Measurements from ENCODE around the gene C10orf90.

C10orf90 gene, protein sequence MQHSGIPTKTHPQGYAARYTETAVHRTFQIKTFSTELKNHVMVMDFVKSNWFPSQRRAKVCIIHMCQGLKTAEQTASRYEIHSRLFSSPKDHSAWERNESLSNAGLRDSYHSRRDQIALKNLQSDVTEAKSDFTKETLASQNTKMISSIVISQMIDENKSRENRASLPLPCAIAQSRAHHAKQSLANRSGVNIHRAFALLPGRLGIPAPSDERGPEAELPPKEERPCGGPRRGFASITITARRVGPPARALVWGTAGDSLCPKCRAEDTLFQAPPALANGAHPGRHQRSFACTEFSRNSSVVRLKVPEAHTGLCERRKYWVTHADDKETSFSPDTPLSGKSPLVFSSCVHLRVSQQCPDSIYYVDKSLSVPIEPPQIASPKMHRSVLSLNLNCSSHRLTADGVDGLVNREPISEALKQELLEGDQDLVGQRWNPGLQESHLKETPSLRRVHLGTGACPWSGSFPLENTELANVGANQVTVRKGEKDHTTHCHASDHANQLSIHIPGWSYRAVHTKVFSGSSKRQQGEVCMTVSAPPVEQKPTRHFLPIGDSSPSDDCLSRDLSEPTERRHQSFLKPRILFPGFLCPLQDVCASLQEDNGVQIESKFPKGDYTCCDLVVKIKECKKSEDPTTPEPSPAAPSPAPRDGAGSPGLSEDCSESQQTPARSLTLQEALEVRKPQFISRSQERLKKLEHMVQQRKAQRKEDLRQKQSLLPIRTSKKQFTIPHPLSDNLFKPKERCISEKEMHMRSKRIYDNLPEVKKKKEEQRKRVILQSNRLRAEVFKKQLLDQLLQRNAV

DNA sequence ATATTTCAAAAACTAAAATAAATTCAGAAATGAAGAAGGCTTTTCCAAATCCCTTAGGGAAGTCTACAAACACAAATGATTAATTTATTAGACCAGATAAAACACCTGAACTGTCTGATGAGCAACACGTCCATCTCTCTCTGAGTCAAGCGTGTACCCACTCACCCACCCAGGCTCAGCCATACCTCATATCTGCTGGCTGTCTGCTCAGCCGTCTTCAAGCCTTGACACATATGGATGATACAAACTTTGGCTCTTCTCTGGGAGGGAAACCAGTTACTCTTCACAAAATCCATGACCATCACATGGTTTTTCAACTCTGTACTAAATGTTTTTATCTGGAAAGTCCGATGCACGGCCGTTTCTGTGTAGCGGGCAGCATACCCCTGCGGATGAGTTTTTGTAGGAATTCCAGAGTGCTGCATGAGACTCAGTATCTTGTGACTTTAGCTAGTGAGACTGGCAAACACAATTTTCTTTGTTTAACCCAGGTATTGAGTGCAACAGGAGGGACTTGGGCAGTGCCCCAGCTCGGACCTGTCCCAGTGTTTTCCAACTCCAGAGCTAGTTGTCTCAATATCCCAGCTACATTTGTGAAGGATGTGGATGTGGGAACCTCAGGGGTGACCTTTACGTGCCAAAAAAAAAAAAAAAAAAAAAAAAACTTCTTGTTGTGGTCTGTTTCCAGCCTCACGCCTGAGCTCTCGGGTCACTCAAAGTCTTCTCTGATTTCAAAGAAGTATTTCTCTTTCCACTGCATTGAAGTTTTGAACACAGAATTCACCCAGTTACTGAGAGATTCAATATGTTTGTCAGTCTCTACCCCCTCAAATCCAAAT, at the start of gene C10orf90:
Gene C10orf90, minus strand, starts transcription at position 638 of the 839 bp plus-strand sequence. Its CDS starts 213 bp downstream, at position 425.
- DNase-seq (ENCODE audit: low spot score): no peak

DNA sequence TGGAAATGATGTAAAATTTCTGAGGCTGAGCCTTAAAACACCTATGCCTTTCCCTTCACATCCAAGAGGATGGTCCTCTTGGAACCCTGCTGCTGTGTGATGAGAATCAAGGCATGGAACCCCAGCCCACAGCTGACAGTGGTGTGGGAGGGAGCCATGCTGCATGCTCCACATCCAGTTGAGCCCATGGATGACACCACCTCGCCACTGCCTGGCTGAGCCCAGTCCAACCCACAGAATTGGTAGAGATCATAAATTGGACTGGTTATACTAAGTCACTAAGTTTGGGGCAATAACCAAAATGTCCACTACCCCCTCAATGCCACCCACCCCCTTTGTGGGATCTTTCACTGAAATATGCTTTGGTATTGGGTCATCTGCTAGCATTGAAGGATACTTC, 45.9 kb upstream of the C10orf90 start:
- no peak for DNase-seq (ENCODE audit: low spot score)

DNA sequence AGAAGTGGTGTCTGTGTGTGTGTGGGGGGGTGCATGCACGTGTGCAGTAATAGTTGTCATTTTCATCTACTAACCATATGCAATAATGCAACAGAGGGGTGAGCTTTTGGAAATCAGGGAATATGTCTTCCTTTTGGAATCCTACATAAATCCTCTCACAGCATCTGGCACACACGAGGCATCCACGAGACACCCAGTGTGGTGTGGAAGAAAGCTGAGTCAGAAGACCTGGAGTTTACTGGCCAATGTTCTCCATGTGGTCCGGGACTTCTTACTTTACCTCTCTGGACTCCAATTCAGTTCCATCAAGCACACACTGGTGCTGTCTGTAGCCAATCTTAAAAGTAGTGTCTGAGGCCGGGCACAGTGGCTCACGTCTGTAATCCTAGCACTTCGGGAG, 43.1 kb upstream of the C10orf90 start:
- DNase-seq (ENCODE audit: low spot score): no peak

DNA sequence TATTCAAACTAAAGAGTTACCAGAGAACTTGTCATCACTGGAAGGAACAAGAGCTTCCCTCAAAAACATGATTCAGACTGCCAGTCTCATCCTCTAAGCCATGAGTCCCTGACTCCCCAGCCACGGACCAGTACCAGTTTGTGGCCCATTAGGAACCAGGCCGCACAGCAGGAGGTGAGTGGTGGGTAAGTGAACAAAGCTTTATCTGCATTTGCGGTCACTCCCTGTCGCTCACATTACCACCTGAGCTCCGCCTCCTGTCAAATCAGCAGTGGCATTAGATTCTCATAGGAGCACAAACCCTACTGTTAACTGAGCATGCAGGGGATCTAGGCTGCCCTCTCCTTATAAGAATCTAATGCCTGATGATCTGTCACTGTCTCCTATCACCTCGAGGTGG, 42.2 kb upstream of the C10orf90 start:
- no peak for DNase-seq (ENCODE audit: low spot score)

DNA sequence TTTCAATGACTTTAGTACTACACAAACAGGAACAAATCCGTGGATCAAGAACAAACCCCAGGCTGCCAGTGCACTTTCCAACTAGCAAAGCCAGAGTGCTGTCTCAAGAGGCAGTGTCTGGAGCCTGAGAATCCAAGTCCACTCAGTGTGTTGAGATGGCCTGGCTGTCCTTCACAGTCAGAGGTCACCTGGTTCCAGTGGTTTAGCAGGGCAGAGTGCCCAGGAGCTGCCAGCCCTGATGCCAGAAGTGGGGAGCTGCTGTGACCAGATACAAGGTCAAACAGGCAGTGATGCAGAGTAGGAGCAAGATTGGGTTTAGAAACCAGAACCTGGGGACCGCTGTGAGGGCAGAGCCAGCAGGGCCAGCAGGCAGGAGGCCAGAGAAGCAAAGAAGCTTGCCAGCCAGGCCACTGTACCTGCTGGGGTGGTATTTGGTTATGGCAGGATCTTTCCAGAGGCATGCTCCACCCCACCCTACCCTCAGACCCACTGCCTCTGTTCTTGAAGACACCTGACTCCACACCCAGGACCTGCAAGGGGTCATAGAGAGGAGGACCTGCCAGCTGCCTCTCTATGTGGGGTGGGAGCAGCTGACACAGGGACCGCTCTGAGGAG, 35.6 kb upstream of the C10orf90 start:
- DNase-seq (ENCODE audit: low spot score): no peak

DNA sequence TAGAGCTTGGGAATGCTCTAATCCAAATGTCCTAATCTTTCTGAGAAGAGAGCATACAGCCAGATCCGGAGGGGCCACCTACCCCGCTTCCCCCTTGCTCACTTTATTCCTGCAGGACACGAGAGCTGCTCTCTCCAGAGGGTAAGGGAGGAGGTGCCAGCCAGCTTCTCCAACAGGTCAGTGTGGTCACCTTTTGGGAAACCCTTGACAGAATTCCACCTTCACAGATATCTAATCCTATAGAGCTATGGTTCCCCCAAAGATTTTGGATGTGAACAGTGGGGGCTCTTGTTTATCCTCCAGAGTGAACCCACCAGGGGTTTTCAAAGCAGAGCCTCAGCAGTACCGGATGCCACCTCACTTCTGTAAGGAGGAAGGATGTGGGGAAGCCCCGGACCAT, 34.6 kb upstream of the C10orf90 start:
- no peak for DNase-seq (ENCODE audit: low spot score)

DNA sequence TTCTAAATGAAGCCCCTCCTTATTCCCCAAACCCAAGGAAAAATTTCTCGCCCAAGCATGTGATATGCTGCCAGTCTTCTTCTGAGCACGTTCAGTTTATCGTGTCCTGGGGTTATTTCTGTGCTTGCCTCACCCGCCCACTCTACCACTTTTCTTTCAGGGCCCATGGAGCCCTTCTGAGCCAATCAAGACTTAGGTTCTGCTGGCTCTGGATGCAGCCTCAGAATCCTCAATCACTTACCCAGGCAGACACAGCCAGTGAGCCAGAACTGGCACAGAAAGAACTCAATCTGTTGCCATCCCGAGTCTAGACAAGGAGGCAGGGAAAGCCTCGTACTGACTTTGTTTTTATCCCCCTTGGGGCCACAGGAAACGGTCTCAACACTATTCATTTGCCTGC, 34.2 kb upstream of the C10orf90 start:
- DNase-seq (ENCODE audit: low spot score): no peak

DNA sequence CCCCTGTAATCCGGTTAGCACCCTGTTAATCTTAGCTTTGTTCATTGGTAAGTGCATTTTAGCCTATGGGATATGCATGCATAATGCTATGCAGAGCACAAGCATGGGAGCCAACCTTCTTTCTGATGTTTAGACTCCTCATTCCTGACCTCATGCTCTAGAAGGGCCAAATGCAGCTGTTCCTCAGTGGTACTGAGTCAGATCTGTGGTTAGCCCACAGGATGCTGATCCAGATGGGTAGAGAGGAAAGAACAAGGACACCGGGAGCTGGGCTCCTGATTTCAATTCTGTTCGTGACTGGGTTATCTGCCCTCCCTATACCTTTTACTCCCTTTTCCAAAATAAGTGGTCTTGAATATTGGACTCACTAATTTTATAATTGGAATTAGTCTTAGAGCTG, 31.7 kb upstream of the C10orf90 start:
- DNase-seq (ENCODE audit: low spot score): no peak

DNA sequence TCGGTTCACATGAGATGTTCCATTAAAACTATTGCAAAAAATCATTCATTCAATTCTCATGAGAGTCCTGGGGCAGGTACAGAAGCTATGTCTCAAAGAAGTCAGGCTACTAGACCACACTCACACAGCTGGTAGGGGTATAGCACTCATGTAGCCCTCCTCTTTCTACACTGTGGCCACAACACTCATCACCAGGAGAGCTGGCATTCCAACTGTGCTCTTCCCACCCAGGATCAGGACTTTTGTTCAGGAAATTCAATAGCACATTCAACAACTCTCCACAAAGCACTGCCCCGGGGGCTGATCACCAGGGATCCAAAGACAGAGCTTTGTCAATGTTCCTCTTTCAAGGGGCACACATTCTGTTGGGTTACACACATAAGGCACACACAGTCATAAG, 31.0 kb upstream of the C10orf90 start:
- no peak for DNase-seq (ENCODE audit: low spot score)

DNA sequence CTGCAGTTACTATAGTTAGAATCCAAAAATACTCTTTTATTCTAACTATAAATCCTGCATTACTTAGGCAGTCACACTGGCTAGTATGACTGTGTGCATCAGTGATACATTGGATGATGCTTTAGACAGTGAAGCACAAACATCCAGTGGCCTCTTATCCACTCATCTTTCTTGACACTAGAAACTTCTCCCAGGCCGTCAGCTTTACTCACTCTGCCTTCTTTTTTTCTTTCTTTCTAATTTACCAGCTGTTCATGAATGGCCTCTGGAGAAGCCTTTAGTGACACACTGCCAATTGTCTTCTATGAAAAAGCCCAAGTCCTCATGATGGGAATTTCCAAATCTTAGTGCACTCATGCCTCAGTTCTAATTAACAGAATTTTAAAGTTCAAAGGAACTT, 26.2 kb upstream of the C10orf90 start:
- DNase-seq (ENCODE audit: low spot score): no peak

DNA sequence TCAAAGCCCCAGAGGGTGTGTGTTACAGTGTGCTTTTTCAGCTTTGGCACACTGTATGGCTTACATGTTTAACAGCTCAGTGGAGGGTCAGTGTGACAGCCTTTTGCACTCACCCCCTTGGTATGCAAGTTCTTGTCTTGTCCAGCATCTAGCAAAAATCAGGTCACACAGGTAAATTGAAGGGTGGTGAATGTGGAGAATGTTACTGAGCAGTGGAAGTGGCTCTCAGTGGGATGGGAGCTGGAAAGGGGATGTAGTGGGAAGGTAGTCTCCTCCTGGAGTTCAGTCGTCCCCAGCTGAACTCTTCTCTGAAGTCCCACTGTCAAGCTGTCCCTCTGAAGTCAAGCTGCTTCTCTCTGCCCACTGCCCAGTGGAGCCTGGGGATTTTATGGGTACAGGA, 21.0 kb upstream of the C10orf90 start:
- no peak for DNase-seq (ENCODE audit: low spot score)

DNA sequence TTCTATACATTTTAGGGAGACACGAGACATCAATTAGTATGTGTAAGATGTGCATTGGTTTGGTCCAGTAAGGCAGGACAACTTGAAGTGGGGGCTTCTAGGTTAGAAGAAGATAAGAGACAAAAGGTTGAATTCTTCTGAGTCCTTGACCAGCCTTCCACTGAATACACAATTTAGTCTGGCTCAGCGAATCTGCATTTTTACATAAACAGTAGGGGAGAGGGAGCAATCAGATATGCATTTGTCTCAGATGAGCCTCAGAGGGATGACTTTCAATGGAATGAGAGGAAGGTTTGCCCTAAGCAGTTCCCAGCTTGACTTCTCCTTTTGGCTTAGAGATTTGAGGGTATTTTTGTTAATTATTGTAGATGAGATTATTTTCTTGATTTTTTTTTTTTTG, 20.0 kb upstream of the C10orf90 start:
- no peak for DNase-seq (ENCODE audit: low spot score)

DNA sequence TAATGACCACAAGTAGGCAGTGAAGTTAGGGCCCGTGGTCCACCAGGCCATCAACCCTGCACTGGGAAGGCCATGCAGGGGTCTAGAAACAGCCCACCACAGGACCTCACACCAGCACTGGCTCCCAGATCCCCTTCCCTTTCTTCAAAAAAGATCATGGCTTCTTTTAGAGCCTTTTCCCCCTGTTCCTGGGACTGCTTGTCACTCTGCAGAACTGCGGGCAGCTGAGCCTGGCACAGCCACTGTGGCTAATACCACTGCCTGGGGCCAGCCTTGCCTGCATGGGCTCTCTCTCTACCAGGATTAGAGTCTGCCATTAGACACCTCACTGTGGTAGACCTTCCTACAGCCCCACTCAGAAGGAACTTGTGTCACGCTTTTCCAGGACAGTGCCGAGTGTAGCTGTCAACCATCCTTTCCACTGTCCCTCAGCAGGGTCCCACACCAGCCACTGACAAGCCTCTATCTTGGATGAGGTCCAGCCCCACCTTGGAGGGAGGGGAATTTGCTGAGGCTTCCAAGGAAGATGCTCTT, 19.0 kb upstream of the C10orf90 start:
- DNase-seq (ENCODE audit: low spot score): no peak

DNA sequence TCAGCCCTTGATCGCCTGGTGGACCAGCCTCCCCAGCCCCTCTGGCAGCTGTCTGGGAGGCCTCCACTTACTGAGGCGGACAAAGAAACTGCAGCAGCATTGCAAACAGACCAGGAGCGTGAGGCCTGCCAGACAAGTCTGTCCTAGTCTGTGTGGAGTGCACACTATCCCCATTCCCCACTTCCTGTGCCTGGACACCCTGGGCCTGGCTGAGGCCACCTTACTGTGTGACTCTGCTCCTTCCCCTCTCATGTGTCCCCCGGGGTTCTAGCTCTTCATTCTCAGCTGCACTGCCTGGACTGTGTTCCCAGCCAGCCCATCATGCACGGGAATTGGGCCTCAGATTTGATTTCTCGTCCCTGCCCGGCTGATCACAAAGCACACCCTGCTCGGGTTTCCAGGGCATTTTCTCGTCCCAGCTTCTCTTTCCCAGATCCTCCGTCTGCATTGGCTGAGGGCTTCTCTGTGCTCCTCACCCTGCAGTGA, 16.7 kb upstream of the C10orf90 start:
- no peak for DNase-seq (ENCODE audit: low spot score)

DNA sequence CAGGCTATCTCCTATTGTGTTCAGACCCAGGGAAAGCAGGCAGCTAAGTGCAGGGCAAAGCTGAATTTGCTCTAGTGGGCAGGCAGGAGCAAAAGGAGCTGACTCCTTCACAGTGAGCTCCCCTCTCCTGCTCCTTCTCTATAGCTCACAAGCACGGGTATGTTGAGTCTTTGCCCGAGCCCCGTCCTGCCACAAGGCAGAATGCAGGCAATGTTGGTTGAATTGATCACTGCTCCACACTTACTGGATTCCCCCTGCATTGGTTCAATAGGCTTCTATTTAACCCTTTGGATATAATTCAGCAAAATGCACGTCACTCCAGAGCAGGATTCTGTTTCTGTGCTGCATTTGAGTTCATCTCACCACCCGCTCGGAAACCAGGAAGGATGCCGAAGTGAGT, 16.2 kb upstream of the C10orf90 start:
- DNase-seq (ENCODE audit: low spot score): no peak

DNA sequence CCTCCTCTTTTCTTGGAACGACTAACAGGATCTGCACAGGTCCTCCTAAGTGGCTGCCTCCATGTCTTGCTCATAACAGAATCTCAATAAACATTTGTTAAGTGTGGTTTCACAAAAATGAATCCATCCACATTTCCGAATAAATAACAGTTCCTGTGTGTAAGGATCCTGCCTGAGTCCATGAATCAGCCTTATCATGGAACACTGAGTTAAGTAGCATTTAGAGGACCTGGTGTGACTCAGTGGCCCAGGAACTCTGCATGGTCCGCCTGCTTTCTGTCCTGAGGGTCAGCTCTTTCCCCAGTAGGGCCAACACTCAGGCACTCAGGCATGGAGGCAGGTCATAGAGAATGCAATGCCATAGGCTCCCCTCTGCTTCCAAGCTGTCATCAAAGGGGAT, 15.8 kb upstream of the C10orf90 start:
- no peak for DNase-seq (ENCODE audit: low spot score)

DNA sequence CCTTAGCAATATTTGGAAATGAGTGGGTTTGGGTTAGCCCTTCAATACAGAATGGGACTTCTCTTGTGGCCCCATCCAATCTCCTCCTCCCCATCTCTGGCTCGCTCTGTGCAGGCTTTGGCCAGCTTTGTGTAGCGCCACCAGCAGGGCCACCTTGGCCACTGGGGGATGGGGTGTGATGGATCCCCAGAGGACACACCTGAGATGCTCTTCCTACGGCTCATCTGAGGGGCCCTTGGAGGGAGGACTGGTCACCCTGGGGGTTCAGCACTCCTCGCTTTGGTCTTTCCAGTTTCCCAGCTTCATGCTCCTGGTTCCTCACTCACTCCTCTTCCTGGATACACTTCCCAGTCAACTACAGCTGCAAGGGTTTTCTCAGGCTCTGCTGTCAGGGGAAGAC, 15.3 kb upstream of the C10orf90 start:
- DNase-seq (ENCODE audit: low spot score): no peak

DNA sequence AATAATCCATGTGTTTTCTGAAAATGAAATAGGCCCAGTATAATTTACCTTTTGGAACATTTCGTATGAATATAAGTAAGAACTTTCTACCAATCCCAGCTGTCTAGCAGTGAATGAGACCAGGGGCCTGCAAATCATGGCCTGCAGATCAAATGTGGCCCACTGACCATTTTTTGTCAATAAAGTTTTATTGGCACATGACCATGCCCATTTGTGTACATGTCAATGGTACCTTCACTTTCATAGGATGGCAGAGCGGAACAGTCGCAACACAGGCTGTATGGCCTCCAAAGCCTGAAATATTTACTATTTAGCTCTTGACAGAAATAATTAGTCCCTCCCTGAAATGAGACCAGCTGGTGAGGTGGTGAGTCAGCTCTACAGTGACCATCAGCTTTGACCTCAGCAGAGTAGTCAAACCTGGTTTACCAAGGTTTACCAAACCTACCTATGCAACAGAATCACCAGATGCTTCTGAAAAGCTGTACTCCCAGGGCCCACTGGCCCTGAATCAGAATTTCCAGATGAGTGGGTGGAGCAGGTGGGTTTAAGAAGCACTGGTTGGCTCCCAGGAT, 13.8 kb upstream of the C10orf90 start:
- DNase-seq (ENCODE audit: low spot score): no peak

DNA sequence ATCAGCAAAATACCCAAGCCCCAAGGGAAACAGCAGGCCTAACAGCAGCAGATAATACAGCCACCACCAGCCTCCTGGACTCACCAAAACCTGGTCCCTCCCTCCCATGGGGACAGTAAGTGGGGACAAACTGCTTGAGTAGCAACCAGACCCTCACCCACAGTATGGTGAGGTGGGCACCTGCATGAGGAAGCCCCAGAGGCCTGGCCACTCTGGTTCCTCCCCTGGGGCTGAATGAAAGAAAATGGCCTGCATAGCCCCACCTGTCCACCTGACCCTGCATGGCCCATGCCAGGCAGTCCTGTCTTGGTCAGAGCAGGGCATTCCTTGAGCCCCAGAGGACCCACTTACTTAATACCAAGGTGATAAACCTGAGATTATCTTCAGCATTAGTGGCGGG, 13.0 kb upstream of the C10orf90 start:
- DNase-seq (ENCODE audit: low spot score): no peak

DNA sequence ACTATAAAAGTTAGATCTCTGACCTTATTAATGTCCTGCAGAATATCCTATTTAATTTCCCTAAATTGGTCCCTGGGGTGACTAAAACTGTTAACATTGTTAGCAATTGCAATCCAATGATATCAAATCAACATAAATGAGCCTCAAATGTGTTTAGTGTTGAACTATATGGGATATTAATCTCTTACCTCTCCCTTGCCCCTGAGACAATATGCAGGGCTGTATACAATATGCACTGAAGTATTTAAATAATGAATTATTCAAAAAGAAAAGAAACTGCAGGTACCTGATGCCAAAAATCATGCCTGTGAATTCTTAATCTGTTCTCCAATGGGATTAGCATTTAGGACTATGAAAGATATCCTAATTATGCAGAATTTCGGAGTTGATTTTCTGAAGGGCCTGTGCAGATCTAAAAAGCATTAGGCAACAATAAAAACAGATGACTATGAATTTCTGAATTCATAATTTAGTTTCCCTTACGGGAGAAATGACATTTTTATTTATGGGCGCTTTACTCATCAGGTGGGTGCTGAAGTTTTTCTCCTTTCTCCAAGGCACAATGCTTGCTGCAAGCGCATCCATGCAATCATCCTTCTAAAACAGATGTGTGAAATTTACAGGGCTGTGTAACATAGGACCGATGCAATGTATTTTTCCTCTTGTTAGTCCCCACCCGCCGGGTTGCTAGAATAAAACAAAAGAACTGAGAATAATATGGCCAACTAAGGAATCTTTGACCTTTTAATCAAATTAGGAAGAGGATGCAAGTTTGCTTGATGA, 5.4 kb upstream of the C10orf90 start:
- DNase-seq (ENCODE audit: low spot score): no peak
